ENCODE data around the gene RTF1.
A peak's percentile ranks its signal among the peaks of the same experiment; 100 is the strongest.
"Not testable (repeated sequence)": the region's sequence is repeated elsewhere in the genome, so short reads cannot be mapped to it uniquely, and the experiment has no call there.

The RTF1 gene

DNA sequence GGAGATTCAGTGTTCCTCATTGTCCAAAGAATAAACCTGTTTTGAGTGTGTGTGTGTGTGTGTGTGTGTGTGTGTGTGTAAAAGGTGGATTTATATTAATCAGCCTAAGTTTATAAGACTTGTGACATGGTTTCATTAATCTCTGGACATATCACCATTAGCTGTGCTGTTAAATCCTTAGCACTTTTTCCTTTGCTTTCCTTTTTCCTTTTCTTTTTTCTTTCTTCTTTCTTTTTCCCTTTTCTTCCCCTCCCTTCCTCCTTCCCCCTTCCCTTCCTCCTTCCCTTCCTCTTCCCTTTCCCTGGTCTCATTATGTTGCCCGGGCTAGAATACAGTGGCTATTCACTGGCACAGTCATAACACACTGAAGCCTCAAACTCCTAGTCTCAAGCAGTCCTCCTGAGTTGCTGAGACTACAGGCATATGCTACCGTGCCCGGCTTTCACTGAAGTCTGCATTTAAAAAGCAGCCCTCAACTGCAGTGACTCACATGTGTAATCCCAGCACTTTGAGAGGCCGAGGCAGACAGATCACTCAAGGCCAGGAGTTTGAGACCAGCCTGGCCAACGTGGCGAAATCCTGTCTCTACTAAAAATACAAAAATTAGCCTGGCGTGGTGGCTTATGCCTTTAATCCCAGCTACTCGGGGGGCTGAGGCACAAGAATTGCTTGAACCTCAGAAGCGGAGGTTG lies 48.1 kb downstream of the RTF1 start:
- Mint-ChIP-seq H3K9me3 (no peaks in the 10 kb centered on the region), H3K36me3 (peaks cover 29% of the 10 kb centered on the region), H3K27me3 (no peaks in the 10 kb centered on the region), H3K4me3 (no peak overlapping the region), H3K27ac (no peak overlapping the region), H3K4me1 (peaks cover 8% of the 10 kb centered on the region)
- ATAC-seq (ENCODE audit: low read depth) (no peak), DNase-seq (ENCODE audit: low spot score in 2 of 2) (no peak)

DNA sequence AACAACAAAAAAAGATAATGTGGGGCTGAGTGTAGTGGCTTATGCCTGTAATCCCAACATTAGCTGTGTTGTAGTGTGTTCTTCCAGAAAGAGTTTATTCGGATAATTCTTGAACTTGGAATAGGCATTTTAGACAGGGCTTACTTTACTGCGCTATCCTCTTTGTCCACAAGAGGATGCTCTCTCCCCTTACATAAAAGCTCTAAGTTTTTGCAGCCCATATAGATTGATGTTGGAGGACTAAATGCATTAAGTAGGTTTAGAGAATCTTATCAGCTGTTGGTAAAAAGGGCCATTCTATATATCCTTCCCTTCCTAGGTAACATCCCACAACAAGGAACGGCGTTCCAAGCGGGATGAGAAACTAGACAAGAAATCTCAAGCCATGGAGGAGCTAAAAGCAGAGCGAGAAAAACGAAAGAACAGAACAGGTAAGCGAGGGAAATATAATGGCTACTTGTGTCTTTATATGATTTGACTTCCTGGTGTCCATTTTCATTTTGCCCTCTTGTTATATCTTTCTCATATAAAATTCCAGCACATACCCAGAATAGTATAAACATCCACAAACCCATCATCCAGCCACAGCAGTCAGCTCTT lies 49.0 kb downstream of the RTF1 start:
- no peak overlapping the region for H3K4me3 Mint-ChIP-seq
- H3K36me3 Mint-ChIP-seq, result peaks cover 33% of the 10 kb centered on the region
- peak; percentile 55 for ATAC-seq (ENCODE audit: low read depth)
- no peak overlapping the region for H3K27ac Mint-ChIP-seq
- no peaks in the 10 kb centered on the region for H3K9me3 Mint-ChIP-seq
- peak; percentile 21 to 40 for DNase-seq (ENCODE audit: low spot score in 2 of 2)
- H3K27me3 Mint-ChIP-seq, result no peaks in the 10 kb centered on the region
- H3K4me1 Mint-ChIP-seq, result peaks cover 8% of the 10 kb centered on the region

DNA sequence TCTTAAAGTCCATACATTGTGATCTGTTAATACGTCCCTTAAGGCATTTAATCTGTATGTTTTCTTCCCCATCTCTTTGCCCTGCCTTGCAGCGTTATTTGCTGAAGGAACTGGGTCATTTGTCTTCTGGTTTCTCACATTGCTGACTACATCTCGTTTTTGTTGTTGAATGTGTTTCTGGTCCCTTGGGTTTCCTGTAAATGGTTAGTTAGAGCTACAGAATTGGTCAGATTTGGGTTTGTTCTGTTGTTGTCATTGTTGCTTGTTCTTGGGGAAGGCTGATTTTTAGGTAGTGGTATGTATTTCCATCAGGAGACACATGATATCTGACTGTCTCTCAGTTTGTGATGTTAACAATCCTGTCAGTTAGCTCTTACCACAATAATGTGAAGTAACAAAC lies 49.8 kb downstream of the RTF1 start:
- no peaks in the 10 kb centered on the region for H3K9me3 Mint-ChIP-seq
- H3K36me3 Mint-ChIP-seq, result peaks cover 39% of the 10 kb centered on the region
- H3K4me1 Mint-ChIP-seq, result peaks cover 8% of the 10 kb centered on the region
- no peaks in the 10 kb centered on the region for H3K27me3 Mint-ChIP-seq
- no peak overlapping the region for H3K4me3 Mint-ChIP-seq
- H3K27ac Mint-ChIP-seq, result no peak overlapping the region
- no peak for DNase-seq (ENCODE audit: low spot score in 2 of 2)
- ATAC-seq (ENCODE audit: low read depth), result no peak

DNA sequence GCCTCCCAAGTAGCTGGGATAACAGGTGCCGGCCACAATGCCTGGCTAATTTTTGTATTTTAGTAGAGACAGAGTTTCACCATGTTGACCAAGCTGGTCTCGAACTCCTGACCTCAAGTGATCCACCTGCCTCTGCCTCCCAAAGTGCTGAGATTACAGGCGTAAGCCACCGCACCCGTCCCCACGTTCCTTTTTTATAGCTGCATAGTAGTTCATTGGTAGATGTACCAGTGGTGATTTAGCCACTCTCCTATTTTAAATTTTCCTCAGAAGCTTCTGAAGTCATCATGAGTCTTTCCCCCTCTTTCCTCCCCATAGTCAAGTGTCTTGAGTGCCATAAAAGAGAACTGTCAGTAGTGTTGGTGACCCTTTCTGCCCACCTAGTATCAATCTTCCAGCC lies 52.7 kb downstream of the RTF1 start:
- H3K4me1 Mint-ChIP-seq; H3K9me3 Mint-ChIP-seq; DNase-seq (ENCODE audit: low spot score in 2 of 2); H3K4me3 Mint-ChIP-seq; H3K27me3 Mint-ChIP-seq; ATAC-seq (ENCODE audit: low read depth); H3K27ac Mint-ChIP-seq: not testable (repeated sequence)
- peaks cover 36% of the 10 kb centered on the region for H3K36me3 Mint-ChIP-seq

DNA sequence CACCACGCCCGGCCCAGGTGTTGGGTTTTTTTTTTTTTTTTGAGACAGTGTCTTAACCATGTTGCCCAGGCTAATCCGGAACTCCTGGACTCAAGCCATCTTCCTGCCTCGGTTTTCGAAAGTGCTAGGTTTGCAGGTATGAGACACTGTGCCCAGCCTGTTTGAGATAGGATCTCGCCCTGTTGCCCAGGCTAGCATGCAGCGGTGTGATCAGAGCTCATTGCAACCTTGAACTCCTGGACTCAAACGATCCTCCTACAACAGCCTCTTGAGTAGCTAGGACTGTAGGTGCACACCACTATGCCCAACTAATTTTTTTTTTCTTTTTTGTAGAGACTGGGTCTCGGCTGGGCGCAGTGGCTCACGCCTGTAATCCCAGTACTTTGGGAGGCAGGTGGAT lies 56.5 kb downstream of the RTF1 start:
- H3K4me3 Mint-ChIP-seq, result no peak overlapping the region
- ATAC-seq (ENCODE audit: low read depth) (no peak), DNase-seq (ENCODE audit: low spot score in 2 of 2) (no peak)
- no peaks in the 10 kb centered on the region for H3K9me3 Mint-ChIP-seq
- no peaks in the 10 kb centered on the region for H3K4me1 Mint-ChIP-seq
- H3K27ac Mint-ChIP-seq, result no peak overlapping the region
- no peaks in the 10 kb centered on the region for H3K27me3 Mint-ChIP-seq
- H3K36me3 Mint-ChIP-seq, result peaks cover 46% of the 10 kb centered on the region

DNA sequence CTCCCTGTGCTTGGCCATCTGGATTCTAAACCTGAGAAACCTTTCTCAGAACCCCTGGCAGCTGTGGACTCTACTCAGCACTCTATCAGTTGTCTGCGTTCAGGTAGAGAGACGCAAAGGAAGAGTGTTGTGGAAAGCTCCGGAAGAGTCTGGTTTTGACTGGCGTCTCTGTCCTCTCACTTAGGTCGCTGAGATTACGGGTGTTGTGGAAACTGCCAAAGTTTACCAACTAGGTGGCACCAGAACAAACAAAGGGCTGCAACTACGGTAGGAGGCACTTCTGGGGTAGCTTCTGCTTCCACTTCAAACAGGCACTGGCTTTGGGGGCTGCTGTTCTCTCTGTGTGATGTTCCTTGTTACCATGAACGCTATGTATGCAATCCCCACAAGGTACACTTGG lies 57.5 kb downstream of the RTF1 start:
- ATAC-seq (ENCODE audit: low read depth) (no peak), DNase-seq (ENCODE audit: low spot score in 2 of 2) (no peak)
- Mint-ChIP-seq H3K27ac (no peak overlapping the region), H3K36me3 (peaks cover 43% of the 10 kb centered on the region), H3K4me1 (no peaks in the 10 kb centered on the region), H3K9me3 (no peaks in the 10 kb centered on the region), H3K27me3 (no peaks in the 10 kb centered on the region), H3K4me3 (no peak overlapping the region)

DNA sequence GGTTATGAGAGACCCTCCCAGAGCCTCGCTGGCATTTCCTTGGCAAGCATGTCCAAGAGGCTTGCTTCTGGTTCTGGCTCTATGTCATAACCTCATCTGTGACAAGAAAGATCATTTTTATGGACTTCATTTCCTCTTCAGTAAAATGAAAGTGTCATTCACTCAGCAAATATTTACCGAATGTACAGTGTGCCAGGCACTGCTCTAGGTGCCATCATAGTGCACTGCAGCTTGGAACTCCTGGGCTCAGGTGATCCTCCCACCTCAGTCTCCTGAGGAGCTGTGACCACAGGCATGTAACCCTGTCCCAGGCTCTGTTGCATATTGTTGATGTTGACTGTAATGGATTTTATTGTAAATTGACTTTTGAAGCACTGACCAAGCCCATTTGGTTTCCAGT lies 58.0 kb downstream of the RTF1 start:
- H3K27me3 Mint-ChIP-seq, result no peaks in the 10 kb centered on the region
- ATAC-seq (ENCODE audit: low read depth) (no peak), DNase-seq (ENCODE audit: low spot score in 2 of 2) (no peak)
- H3K4me1 Mint-ChIP-seq, result no peaks in the 10 kb centered on the region
- peaks cover 39% of the 10 kb centered on the region for H3K36me3 Mint-ChIP-seq
- no peaks in the 10 kb centered on the region for H3K9me3 Mint-ChIP-seq
- H3K4me3 Mint-ChIP-seq, result no peak overlapping the region
- H3K27ac Mint-ChIP-seq, result no peak overlapping the region

DNA sequence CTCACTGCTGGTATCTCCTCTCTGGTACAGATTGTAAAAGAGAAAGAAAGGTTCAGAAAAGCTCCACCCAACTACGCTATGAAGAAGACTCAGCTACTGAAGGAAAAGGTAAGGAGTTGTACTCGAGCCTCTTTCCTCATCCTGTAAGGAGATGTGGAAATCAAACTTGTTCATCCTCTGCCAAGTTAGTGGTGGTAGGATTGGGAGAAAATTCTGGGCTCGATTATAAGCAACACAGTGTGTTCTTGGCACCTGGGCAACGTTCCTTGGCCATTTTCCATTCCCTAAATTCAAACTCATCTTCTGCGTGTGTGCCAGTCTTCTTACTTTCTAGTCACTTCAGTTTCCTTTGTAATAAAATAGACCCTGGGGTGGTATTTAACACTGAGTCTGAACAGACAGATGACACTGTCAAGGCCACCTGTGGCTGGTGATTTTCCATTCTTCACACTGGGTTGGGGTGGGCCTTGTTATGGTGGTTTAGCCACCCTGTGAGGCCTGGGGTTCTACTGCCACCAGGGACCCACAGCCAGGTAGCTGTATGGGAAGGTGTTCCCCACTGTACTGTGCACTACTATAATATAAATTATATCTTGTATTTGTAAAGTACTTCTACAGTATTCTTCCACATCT lies 59.6 kb downstream of the RTF1 start:
- ATAC-seq (ENCODE audit: low read depth) (no peak), DNase-seq (ENCODE audit: low spot score in 2 of 2) (no peak)
- Mint-ChIP-seq H3K4me3 (no peak overlapping the region), H3K36me3 (peaks cover 41% of the 10 kb centered on the region), H3K27me3 (no peaks in the 10 kb centered on the region), H3K9me3 (no peaks in the 10 kb centered on the region), H3K27ac (no peak overlapping the region), H3K4me1 (no peaks in the 10 kb centered on the region)

DNA sequence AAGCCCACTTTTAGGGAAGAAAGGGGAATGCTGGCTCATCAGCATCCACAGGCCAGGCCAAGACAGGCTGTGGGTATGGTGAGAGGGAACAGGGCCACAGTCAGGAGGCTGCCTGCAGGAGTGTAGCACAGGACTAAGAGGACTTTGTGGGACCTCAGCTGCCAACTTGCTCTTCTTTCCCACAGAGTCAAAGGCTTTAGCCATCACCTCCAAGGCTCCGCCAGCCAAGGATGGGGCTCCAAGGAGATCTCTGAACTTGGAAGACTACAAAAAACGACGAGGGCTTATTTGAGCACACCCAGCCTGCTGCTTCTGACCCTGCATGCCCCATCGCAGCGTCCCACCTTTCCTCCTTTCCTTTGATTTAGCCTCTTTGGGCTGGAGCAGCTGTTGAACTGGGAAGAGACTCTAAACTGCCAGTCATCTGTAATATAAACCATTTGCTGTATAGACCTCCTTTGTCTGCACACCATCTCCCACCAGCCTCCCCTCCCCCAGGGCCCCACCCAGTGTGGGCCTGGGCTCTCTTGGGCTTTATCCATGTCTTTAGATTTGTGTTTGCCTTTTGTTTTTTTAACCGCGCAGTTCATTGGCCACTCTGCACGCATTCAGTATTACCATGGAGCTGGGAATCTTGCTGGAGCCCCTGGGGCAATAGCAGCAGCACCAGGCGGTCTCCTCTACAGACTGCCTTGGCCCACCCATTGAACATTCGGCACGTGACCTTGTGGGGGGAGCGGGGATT lies 63.7 kb downstream of the RTF1 start:
- Mint-ChIP-seq H3K27ac (peak overlapping the region; percentile 38), H3K4me1 (peaks cover 10% of the 10 kb centered on the region)

DNA sequence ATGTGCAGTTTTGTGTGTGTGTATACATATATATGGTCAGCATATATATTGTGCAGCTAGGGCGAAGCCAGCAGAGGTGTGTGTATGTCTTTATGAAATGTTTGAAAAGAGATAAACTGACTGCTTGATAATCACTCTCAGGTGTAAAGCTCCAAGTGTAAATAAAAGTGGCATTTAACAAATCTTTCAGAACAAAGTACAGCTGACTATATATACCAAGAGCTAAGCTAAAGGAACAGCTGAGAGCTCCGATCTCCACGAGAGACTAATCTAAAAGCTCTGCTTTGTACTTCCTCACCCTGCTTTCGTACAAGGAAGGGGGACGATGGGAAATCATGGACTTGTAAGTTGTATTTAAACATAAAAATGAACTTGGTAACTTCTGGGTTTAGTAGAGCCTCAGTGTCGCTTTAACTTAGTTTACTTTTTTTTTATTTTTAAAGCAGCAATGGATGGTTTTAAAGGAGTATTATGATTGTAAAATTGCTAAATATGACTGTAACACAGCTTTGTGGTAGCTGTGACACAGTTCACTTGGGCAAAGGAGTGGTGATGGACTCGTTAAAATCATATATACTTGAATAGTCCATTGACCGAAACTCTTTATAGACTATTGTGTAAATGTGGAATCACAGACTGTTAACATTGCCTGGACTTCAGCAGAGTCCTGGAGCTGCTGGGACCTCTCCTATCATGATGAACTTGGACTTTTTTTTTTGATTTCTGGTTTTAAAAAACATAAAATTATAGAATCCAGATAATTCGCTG lies 65.4 kb downstream of the RTF1 start:
- ATAC-seq (ENCODE audit: low read depth) (no peak), DNase-seq (ENCODE audit: low spot score in 2 of 2) (no peak)
- H3K9me3 Mint-ChIP-seq, result no peaks in the 10 kb centered on the region
- no peak overlapping the region for H3K4me3 Mint-ChIP-seq
- H3K27ac Mint-ChIP-seq, result peak overlapping the region; percentile 45
- peaks cover 10% of the 10 kb centered on the region for H3K4me1 Mint-ChIP-seq
- peaks cover 22% of the 10 kb centered on the region for H3K36me3 Mint-ChIP-seq
- no peaks in the 10 kb centered on the region for H3K27me3 Mint-ChIP-seq

More for the DNA sequence above, 63.7 kb downstream of the RTF1 start:
- Mint-ChIP-seq H3K36me3 (peaks cover 34% of the 10 kb centered on the region), H3K4me3 (no peak overlapping the region), H3K27me3 (no peaks in the 10 kb centered on the region), H3K9me3 (no peaks in the 10 kb centered on the region)
- ATAC-seq (ENCODE audit: low read depth) (no peak), DNase-seq (ENCODE audit: low spot score in 2 of 2) (no peak)

DNA sequence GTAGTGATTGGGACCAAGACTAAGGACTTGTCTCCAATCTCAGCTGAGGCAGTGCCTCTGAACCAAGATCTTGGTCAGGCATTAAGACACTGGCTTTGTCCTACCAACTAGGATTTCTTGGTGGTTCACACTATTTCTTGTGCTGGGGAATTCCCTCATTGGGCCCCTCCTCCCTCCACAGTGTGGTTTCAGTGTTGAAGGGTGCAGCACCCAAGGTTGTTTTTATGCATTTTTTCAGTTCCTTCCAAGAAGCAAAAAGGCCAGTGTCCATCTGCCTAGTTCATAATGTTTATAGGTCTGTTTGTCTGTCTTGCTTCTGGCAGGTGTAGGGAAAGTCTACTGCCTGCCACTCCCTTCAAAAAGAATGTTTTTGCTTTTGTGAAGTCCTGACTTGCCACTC lies 66.2 kb downstream of the RTF1 start:
- peak in 1 of 2 donors; percentile 30 for DNase-seq (ENCODE audit: low spot score in 2 of 2)
- Mint-ChIP-seq H3K27ac (peak overlapping the region; percentile 45), H3K4me1 (peaks cover 10% of the 10 kb centered on the region), H3K36me3 (peaks cover 17% of the 10 kb centered on the region), H3K9me3 (no peaks in the 10 kb centered on the region), H3K4me3 (peak overlapping the region; percentile 51), H3K27me3 (peaks cover 4% of the 10 kb centered on the region)
- peak; percentile 94 for ATAC-seq (ENCODE audit: low read depth)

DNA sequence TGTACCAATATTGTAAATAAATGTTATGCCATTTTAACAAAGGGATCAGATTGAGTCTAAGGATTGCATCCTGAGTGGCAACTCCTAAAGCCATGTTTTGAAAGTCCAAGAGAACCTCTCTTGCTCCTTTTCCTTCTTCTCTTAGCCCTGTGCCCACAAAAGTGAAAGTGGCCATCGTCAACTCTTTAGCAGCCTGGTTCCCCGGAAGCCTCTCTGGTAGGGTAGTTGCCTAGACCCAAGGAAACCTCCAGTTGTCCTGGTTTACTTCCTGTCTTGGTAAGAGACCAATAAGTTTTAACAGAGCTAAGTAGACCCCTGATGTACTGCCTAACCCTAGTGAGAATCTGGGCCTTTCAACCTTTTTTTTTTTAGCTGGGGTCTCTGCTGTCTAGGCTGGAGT lies 66.6 kb downstream of the RTF1 start:
- H3K36me3 Mint-ChIP-seq, result peaks cover 17% of the 10 kb centered on the region
- peak overlapping the region; percentile 51 for H3K4me3 Mint-ChIP-seq
- DNase-seq (ENCODE audit: low spot score in 2 of 2) (no peak), ATAC-seq (ENCODE audit: low read depth) (peak; percentile 55)
- no peaks in the 10 kb centered on the region for H3K9me3 Mint-ChIP-seq
- peaks cover 4% of the 10 kb centered on the region for H3K27me3 Mint-ChIP-seq
- H3K4me1 Mint-ChIP-seq, result peaks cover 10% of the 10 kb centered on the region
- H3K27ac Mint-ChIP-seq, result peak overlapping the region; percentile 45

DNA sequence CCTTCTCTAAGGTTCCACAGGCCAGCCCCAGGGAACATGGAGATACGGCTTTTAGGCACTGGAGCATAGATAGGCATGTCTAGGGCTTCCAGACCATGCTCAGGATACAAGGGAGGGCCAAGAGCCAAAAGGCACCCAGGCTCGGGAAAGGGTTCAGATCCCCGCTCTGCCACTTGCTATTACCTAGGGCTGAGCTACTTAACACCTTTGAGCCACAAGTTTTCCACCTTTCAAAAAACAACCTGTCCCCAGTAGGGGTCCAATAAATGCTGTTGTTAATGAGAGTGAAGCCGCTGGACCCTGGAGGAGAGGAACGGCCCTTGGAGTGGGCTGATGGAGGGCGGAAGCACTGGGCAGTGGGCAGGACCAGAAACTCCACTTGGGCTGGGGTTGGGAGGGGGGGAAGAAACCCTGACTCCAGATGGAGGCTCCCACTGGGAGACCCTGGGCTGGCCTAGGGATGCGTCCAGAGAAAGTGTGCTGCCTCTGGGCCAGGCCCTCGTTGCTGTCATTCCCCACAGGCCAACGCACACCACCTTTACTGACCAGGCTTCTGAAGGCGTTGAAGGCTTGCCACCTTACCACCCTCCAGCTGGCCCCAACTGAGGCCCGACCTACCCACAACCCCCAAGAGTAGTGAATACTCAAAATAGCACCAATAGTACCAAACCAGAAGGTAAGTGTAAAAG lies 68.2 kb downstream of the RTF1 start:
- peaks cover 4% of the 10 kb centered on the region for H3K27me3 Mint-ChIP-seq
- no peak for ATAC-seq (ENCODE audit: low read depth)
- H3K4me3 Mint-ChIP-seq, result no peak overlapping the region
- H3K9me3 Mint-ChIP-seq, result no peaks in the 10 kb centered on the region
- DNase-seq (ENCODE audit: low spot score in 2 of 2), result no peak
- peaks cover 10% of the 10 kb centered on the region for H3K4me1 Mint-ChIP-seq
- H3K36me3 Mint-ChIP-seq, result peaks cover 12% of the 10 kb centered on the region
- H3K27ac Mint-ChIP-seq, result peak overlapping the region; percentile 22

Data from memory B cell (primary cell).